DMS53 treated with DMSO at 0.1 percent for 48 hours (cell line): ENCODE measurements around the gene IRS1.

Source experiments
- DNase-seq: peaks from one replicate; lab custom pipeline; 2025; ENCODE audit not compliant: unreplicated experiment; lab: John Stamatoyannopoulos, UW

Gene IRS1

DNA sequence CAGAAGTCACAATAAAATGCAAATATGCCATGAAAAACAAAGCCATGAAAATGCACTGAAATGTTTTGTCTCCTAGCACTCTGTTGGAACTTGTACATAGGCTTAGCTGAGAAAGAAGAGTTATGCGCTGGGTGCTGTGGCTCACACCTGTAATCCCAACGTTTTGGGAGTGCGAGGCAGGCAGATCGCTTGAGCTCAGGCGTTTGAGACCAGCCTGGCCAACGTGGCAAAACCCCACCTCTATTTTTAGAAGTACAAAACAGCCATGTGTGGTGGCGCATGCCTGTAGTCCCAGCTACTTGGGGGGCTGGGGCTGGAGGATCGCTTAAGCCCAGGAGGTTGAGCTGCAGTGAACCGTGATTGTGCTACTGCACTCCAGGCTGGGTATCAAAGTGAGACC, 39.9 kb downstream of the IRS1 start:
- DNase-seq, result no peak

DNA sequence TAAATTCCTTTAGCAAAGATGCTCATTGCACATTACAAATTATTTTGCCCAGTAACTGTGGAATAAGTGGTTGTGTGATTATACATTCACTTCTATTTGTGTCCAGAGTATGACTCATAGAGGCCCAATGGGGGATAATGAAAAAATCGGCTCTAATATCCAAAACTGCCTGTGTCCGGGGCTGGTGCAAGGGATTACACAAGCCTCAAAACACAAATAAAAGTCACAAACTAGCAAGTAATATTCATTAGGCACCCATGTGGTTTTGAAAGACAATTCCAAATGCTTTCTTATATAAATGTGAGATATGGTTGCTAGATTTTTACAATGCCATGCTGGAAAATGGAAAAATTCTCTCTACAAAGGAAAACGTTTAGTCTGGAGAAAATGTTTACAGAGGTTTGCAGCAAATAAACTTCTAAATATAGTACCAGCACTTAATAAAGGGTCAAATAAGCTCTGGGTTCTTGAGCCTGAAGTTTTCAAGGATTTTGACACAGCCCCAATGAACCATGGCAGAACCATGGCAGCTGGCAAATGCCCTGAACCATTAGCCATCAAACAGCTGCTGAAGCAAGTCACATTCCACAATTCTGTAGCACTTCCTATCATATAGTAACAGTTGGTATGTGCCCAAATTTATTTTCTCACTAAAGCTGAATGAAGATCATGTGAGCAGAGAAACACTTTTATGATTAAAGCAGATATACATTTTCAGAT, 40.5 kb downstream of the IRS1 start:
- no peak for DNase-seq

DNA sequence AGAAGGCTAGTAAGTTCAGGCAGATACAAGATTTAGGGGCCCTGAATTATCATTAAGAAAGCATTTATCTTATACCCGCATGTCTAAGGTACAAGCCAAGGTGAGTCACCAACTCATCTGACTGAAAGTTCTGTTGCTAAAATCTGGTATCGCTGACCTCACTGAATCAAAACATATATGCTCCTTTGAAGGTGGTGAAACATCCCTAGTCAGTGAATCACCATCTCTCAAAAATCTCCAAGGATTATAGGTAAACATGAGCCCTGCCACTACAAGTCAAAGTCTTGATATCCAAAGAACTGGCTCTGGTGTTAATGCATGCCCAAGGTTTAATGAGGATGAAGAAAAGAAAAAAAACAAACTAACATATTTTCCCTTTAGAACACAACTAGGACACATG, 43.5 kb downstream of the IRS1 start:
- DNase-seq, result no peak

DNA sequence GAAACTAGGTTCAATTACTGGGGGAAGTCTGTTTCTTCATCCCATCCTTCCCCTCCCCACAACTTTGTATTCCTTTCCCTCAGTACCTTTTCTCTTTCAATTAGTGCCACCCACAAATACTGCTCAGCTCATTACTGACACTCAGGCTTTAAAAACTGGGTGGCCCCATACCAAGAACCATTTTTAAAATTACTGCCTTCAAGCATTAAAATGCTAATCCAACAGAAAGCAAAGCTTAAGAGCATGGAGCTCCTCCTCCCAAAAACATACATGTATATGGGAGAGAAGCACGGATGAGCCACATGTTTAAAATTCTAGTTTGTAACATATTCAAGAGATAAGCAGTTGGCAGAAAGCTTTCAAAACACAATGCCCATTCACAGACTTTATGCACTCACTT, 44.0 kb downstream of the IRS1 start:
- no peak for DNase-seq

DNA sequence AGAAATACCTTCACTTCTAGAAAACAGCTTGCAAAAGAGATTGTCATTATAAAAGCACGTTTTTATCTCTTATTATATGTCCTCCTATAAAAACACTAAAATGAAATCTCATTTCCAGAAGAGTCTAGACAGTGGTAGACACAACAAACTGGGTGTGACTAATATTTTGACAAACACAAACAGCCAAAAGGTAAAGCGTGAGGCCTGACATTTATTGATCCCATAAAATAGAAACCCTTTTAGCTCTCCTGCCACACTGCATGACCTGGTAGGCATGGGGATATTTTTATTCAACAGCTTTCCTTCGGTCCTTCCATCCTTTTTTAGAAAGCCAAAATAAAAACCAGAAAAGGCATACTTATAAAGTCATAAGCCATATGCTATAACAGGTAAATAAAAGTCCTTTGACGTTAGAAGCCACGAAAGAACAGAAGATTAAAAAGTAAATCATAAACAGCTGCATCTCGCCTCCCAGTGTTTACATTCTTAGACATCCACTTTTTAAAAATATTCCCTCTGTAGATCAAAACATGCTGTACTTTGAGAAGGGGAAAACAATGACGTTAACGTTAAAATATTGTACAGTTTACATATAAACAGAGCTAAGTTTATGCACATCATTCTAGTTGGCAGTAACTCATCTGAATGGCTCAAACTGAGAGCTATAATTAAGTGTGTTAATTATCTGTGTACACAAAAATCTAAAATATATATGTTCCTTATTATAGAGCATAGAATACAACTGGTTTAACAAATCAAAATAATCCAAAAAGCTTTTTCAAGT, 44.6 kb downstream of the IRS1 start:
- no peak for DNase-seq

DNA sequence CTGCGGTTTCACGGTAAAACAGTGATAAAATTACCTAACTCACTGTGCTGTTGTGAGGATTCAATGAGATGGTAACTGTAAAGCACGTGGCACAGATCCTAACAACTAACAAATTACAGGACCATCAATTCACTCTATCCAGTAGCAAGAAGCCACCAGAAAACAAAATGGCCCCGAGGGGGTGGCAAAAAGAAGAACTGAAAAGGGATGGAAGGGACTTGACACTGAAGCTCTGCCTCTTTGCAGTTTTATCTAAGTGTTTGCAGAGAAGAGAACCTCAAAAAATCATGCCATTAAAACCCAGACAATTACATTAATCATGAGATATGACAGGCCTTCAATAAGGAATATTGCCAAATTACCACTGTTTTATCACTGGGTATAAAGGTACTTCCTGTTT, 46.7 kb downstream of the IRS1 start:
- DNase-seq, result no peak

DNA sequence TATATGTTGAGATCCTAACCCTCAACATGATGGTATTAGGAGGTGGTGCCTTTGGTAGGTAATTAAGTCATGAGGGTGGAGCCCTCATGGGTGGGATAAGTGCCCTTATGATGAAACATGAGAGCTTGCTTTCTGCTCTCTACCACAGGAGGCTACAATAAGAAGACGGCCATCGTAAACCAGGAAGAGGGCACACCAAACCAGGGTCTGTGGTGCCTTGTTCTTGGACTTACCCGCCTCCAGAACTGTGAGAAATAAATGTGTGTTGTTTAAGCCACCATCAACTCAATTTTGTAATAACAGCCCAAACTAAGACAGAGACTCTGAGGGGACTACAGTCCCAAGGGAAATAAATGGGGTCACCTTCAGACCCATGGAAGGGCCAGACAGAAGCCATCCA, 52.3 kb downstream of the IRS1 start:
- no peak for DNase-seq

DNA sequence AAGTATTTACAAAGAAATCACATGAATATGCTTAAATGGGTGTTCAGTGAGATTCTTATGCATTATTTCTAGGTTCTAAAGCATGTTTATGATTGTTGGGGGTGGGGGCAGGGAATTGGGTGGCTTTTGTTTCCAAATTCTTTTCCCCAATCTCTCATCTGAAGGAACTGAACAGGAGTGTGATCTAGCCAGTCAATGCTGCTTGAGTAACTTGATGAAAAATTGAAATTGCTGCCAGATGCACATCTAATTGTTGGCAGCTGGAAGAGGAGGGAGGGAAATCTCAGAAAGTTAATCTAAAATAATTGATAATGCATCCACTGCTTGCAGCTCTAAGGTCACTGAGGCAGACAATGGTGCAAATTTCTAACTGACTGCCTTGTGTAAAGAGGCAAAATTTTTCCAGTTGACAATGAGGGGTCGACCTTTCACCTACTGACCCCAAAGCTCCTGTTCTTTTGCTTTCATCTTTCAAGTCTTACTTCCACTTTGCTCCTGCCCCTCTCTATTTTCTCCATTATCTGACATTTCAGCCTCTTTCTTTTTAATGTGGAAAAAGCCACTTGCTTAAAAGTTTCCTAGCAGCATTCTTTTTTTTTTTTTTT, 53.3 kb downstream of the IRS1 start:
- DNase-seq, result no peak

DNA sequence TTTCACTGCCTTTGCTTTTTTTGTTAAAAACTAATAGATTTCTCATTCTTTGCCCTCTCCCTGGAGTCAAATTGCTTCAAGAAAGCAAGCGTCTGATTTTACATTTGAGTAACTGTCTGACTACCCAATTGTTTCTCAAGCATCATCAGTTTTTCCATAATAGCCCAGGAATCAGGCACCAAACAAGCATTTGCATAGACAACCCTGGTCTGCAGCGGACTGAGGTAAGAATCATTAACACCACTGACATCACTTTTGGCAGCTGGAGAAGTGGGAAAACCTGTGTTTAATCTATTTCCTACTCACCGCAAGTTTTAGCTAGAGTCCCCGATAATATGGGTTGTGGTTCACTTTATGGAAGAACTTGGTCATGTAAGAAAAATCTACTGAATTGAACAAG, 55.7 kb downstream of the IRS1 start:
- no peak for DNase-seq

DNA sequence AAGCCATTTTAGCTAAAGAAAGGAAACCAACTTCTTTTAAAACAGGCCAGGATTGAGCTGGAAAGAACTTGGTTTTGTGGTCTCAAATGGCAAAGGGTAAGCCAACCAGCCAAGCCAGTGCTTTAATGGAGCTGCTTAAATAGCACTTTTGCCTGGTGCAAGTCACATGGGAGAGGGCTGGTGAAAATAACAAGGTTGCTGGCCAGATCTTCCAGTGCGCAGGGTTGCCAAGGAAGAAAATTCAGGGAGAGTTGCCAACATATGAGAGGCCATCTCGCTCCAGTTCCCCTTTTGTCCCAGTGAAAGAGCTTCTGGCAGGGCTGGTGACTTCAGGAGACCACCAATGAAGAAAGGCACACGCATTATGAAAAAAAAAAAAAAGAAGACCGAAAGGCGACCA, 57.3 kb downstream of the IRS1 start:
- no peak for DNase-seq

DNA sequence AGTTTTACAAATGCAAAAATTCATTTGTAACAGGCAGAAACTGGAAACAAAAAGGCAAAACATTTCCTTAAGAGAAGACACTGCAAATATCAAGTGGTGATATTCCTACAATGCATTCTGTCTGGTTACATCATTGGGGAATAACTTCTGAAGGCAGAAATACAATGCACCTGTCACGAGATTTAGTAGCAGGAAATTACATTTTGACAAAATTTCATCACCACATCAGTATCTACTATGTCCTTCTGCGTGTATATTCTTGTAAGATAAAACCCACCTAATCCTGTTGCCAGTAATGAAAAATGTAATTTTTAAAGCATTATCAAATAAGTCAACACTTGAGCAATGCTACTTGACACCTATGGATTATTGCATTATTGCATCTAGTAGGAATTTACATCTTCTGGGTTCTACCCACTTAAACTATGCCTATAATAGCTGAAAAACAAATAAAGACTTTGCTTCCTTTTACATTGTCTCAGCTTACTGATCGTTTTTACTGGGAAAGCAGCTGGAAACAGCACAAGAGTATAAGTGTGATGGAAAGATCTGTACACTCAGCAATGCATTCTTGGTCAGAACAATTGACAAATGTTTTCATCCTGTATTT, 59.5 kb downstream of the IRS1 start:
- DNase-seq, result peak; percentile 36

DNA sequence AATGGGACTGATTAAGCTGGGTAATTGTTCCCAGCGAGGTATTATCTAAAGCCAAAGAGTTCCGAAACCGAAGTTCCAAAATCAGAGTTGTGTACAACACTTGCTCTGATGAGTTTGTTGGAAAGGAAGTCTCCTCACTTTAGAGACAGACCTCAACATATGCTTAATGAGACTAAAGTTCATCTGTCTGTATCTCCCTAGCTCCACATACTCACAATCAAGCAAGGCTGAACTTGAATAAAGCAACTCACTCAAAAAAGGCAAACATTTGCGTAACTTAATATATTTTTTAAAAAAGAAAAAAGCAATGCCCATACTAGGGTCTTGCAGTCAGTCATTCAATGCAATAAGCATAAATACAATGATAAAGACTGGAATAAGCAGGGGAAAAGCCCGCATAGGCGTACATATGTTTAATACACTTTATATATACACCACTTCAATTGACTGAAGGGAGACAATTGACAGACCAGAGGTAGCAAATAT, 60.0 kb downstream of the IRS1 start:
- DNase-seq, result no peak

DNA sequence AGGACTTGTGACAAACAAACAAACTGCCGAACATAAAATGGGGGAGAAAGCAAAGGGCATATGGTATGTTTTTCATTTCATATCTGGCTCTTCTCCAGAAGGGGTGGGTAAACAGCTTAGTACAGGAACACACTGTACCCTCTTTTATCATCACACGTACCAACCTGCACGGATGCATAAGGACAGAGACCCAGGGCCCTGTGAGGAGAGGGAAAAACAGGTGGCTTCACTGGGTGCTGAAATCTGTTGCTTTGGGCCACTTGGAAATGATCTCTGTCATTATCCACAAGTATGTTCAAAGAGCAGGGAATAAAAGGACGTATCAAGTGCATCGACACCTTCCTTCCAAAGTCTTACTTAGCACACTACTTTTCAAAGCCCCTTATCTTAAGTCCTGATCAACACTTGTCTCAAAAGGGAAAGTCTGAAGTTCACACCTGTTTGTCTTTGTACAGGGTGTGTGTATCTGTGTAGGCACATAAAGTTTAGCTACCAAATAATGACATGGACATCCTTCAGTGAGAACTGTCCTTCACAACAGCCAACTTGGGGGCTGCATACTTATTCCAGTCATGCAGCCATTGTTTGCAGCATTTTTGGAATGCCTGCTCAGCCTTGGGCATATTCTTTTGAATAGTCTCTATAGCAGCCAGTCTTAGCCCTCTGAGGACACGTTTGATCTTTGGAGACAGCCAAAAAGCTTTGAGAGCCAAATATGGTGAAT, 60.6 kb downstream of the IRS1 start:
- DNase-seq, result no peak

DNA sequence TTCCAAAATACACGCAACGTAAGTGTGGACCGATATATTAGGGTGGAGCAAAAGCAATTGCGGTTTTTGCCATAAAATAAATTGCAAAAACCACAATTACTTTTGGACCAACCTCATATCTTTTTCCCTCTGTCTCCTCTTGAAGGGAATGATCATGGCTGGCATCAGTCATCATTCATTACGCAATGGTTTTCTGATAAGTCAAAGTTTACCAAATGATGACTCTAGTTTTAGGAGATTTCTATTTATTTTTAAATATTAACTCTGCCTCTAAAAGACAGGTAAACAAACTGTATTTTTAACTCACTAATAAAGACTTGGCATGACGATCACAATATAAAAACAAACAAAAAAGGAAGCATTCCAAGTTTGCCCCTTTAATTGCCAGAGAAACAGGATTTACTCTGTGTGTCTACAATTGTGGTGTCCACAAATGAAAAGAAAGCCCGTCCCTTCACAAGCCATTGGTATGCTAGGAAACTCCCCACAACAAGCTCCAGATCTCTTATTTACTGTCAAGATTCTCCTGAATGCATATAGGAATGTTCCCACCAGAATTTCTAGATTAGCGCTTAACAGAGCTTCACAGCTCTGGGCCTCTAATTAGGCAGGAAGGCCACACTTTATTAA, 61.3 kb downstream of the IRS1 start:
- DNase-seq, result no peak

DNA sequence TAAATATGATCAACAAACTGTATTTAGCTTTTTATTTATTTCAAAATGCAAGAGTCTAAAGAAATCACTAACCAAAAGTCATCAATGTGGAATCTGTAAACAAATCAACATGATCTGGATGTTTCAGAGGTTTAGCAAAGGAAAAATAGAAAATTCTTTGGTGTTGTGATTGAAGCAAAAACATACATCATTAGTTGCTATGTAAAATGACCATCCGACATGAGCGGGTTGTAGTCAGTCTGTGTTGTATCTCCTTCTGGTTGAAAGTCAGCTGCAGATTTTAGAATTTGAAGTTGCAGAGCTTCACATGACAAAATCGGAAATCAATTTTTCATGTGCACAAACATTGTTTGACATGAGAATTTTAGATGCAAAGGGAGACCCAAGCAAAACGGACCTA, 63.2 kb downstream of the IRS1 start:
- DNase-seq, result no peak

DNA sequence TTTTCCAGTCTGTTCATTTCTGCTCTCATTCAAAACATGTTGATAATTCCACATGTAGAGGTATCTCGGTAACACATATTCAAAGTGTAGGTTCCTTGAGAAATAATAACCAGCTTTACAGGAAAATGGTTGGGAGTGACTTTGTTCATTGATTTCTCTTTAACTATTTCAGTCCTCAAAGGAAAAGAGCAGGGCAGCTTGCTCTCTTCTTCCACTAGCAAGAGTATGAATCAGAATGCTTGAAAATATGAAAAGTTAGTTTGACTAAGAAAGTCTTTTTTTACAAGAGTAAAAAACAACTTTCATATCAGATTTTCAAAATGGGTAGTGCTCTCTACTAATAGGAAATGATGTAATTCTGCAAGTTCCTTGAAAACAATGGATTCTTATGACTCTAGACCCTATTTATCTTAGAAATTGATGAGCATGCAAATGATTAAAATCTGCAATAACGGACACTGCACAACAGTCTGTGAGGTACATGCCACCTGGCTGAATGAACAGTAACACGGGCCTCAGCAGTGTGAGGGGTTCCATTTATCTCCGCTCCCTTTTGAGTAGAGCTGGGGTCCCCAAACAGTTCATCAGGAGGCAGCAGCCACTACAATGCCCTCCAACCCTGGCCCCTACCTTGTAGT, 65.6 kb downstream of the IRS1 start:
- DNase-seq, result no peak

DNA sequence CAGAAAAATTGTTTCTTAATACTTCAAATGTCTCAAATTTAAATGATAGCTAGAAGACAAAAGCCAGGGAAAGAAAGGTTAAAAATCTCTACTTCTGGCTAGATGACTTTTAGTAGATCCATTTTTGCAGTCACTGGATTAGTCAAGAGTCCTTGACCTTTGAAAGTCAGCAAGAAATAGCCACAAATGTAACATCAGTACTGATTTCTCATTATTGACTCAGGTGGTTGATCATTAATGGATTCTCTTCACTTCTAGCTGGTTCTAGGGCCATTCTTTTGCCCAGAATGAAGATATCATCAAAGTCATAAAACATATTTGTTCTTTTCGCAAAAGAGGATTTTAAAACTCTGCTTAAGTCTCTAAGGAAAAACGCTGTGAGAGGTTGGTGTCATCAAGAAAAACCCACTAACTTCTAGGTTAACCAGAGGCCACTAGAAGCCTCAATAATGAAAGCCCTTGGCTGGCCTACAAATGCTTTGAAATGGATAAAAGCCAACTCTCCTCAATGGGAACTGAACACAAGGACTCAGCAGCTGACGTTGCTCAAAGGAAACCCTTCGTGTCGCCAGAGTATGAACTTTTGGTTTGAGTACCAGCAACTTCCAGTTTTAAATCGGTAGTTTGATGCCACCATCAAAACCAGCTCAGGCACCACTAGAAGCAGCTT, 66.3 kb downstream of the IRS1 start:
- peak; percentile 5 for DNase-seq

DNA sequence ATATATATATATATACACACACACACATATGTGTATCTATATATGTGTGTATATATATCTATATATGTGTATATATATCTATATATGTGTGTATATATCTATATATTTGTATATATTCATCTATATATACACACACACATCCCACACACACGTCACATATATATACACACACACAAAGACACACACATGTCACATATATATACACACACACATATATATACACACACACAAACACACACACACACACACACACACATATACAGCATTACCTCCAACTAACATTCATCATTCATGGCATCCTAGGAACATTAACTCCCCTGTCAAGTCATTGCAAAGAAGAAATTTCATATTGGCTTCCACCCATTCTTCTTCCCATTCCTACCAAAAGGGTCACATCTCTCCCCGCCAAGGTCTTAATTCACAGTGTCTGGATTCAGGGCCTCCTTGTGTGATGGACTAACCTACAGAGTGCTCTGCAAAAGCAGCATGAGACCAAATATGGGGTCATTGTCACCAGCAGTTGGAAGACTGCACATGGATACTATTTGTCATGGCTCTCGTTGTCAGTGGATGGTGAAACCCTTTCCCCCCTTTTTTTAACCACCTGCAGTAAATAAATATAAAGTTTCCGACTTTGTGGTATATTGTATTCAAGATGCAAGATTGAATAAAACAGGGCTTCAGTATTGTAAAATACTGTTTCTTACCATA, 67.0 kb downstream of the IRS1 start:
- DNase-seq, result no peak

DNA sequence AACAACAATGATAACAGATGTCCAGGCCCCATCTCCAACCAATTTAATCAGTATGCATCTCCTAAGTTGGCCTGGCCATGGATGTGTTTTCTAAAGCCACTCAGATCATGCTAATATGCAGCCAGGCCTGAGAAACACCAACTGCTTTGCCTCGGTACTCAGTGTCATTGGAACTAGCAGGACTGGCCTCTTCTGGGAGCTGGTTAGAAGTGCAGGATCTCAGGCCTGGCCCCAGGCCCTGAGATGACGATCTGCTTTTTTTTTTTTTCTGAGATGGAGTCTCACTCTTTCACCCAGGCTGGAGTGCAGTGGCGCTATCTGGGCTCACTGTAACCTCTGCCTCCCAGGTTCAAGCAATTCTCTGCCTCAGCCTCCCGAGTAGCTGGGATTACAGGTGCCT, 69.1 kb downstream of the IRS1 start:
- DNase-seq, result no peak
